ENCODE measurements around the gene NRG4. TPM values are rescaled to one million over a fixed set of nuclear protein-coding genes. Genes with fewer than 3 reads are reported as not detected.

The NRG4 gene
- total and polyA plus RNA-seq, 2 of the 8 experiments (the other 6 are each of a cell fraction or from before 2014, with no cell fraction given): 0.24 TPM; not detected in 1

GRCh38 chr15:75945953-75946352, 66.3 kb downstream of the NRG4 start:
- FAIRE-seq: no peak

More at GRCh38 chr15:75945953-75946352, 66.3 kb downstream of the NRG4 start:
- no peak overlapping the region for H3K14ac ChIP-seq (ENCODE audit: insufficient read length)
- H3K36me3 ChIP-seq (ENCODE audit: control insufficient read depth in 2 of 4, insufficient read depth in 4 of 4, low read length in 3 of 4): no peaks in the 10 kb centered on the region
- no peaks in the 10 kb centered on the region for H3K79me1 ChIP-seq (ENCODE audit: low read depth, low read length)
- H3K4ac ChIP-seq (replicated peaks; ENCODE audit: insufficient read length, low read depth, low read length): no peak overlapping the region
- H2BK15ac ChIP-seq (ENCODE audit: low read length): no peak overlapping the region
- H3K9me3 ChIP-seq (ENCODE audit: insufficient read depth in 2 of 2, low read depth in 1 of 2, low read length in 1 of 2): 0 out of 4 replicates have a peak, but pooled peaks cover 0 to 2% of the 10 kb centered on the region in 2 experiments
- H4K8ac ChIP-seq (ENCODE audit: extremely low read depth, insufficient read depth, low read length): no peak overlapping the region
- H2AFZ ChIP-seq (ENCODE audit: low read length): no peak overlapping the region
- no peaks in the 10 kb centered on the region for H3K79me2 ChIP-seq (ENCODE audit: control insufficient read depth in 1 of 2, insufficient read depth in 2 of 2, low read length in 2 of 2)
- H3K4me2 ChIP-seq (ENCODE audit: insufficient read depth in 1 of 2, low read depth in 2 of 2, low read length in 2 of 2): no peak overlapping the region
- TF ChIP-seq E2F6 (IDR thresholded peaks at IDR 0.05) (no peak), CHD1 (IDR thresholded peaks at IDR 0.05; ENCODE audit: low read depth, low read length) (no peak), CHD2 (IDR thresholded peaks at IDR 0.05; ENCODE audit: low read length) (no peak), BRCA1 (IDR thresholded peaks at IDR 0.05; ENCODE audit: low read depth, low read length) (no peak), KDM1A (IDR thresholded peaks at IDR 0.05; ENCODE audit: borderline replicate concordance, low read length) (no peak), SIRT6 (IDR thresholded peaks at IDR 0.05; ENCODE audit: low read length) (no peak), POLR2AphosphoS5 (IDR thresholded peaks at IDR 0.05; ENCODE audit: low read depth, low read length) (no peak), KDM4A (IDR thresholded peaks at IDR 0.05; ENCODE audit: low read depth, low read length, severe bottlenecking) (no peak), RFX5 (IDR thresholded peaks at IDR 0.05; ENCODE audit: borderline replicate concordance, low read depth, low read length) (no peak), SP1 (IDR thresholded peaks at IDR 0.05; ENCODE audit: low read depth, low read length) (no peak), JUND (IDR thresholded peaks at IDR 0.05; ENCODE audit: low read length) (no peak), HDAC6 (IDR thresholded peaks at IDR 0.05; ENCODE audit: low read depth, low read length) (no peak), CTBP2 (IDR thresholded peaks at IDR 0.05; ENCODE audit: borderline replicate concordance, insufficient read depth, insufficient read length, low read length) (no peak), RAD21 (IDR thresholded peaks at IDR 0.05 in 1 of 2, conservative IDR thresholded peaks at IDR 0.05 in 1 of 2; ENCODE audit: low read depth in 2 of 2, low read length in 2 of 2) (no peak)
- no peak overlapping the region for H2BK5ac ChIP-seq (ENCODE audit: low read depth, low read length)
- no peak overlapping the region for H3K23ac ChIP-seq (ENCODE audit: insufficient read length)
- no peak overlapping the region for H3K9ac ChIP-seq (replicated peaks in 1 of 4; ENCODE audit: extremely low read depth in 1 of 4, low read depth in 3 of 4, low read length in 3 of 4)
- no peaks in the 10 kb centered on the region for H3K27me3 ChIP-seq (replicated peaks in 1 of 4; ENCODE audit: control insufficient read depth in 3 of 4, extremely low read depth in 1 of 4, insufficient read depth in 3 of 4, low read length in 3 of 4)
- no peak overlapping the region for H2BK120ac ChIP-seq (replicated peaks; ENCODE audit: low read depth, low read length)
- WGBS, 2 experiments (ENCODE audit: extremely low coverage in 1 of 2, insufficient coverage in 1 of 2, insufficient read length in 1 of 2, insufficient replicate concordance in 2 of 2, low coverage in 1 of 2, low lambda C conversion rate in 2 of 2, missing lambda C conversion rate in 1 of 2): 89% methylated on average over 4 of the region's 4 CpGs; no CpG with 5 or more reads in 1 of the 2 experiments
- no peak overlapping the region for H2AK5ac ChIP-seq (ENCODE audit: low read depth, low read length)
- no peak overlapping the region for H3K27ac ChIP-seq (ENCODE audit: low read depth, low read length)
- H3K18ac ChIP-seq (ENCODE audit: extremely low read depth, low read length): no peak overlapping the region
- no peak overlapping the region for H3K56ac ChIP-seq (replicated peaks; ENCODE audit: insufficient read length, low read depth, low read length)
- no peaks in the 10 kb centered on the region; the same call in 1 of the 2 replicates for H3K23me2 ChIP-seq (ENCODE audit: low read depth, low read length)
- ChIA-PET POLR2A (ENCODE audit: partially characterized antibody) (no interaction called here), CTCF (ENCODE audit: partially characterized antibody) (interaction anchor here (1.4 to 1.6 kb wide), 2 partner anchors 24 to 136 kb away, joined by 4 read pairs; no protein-coding TSS in a partner anchor)
- H3K4me3 ChIP-seq (ENCODE audit: extremely low read depth in 1 of 4, insufficient read depth in 2 of 4, low read depth in 3 of 4, low read length in 4 of 4): no peak overlapping the region
- H4K20me1 ChIP-seq (replicated peaks in 1 of 2; ENCODE audit: control insufficient read depth in 1 of 2, insufficient read depth in 2 of 2, low read length in 2 of 2): no peaks in the 10 kb centered on the region
- no peaks in the 10 kb centered on the region for H3K4me1 ChIP-seq (replicated peaks in 1 of 4; ENCODE audit: control insufficient read depth in 3 of 4, insufficient read depth in 4 of 4, low read length in 3 of 4)
- H4K5ac ChIP-seq (ENCODE audit: insufficient read length, low read depth, low read length): no peak overlapping the region
- H2BK20ac ChIP-seq (ENCODE audit: low read length): no peak overlapping the region
- no peak for DNase-seq (ENCODE audit: low read depth in 1 of 2, low spot score in 2 of 2)
- no peak overlapping the region for H4K91ac ChIP-seq (replicated peaks; ENCODE audit: insufficient read length, low read length)
- no peak overlapping the region for H2BK12ac ChIP-seq (ENCODE audit: low read depth, low read length)
